ENCODE measurements around the gene IL36A.

The IL36A gene

DNA sequence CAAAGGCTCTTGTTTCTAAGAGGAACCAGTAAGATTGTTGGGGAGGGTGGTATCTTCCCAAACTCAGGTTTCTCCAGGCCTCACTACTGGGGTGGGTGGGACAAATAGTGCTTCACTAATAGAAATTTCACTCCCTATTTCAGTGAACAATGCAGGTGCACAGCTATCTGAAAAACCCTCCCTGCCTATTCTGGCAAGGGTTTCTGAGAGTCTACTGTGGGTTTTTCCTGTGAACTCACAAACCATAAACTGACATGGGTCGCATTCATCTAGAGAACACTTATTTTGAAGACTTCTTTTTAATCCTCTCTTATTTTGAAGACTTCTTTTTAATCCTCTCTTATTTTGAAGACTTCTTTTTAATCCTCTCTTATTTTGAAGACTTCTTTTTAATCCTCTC lies 4.4 kb downstream of the IL36A start:
- no peak for DNase-seq

DNA sequence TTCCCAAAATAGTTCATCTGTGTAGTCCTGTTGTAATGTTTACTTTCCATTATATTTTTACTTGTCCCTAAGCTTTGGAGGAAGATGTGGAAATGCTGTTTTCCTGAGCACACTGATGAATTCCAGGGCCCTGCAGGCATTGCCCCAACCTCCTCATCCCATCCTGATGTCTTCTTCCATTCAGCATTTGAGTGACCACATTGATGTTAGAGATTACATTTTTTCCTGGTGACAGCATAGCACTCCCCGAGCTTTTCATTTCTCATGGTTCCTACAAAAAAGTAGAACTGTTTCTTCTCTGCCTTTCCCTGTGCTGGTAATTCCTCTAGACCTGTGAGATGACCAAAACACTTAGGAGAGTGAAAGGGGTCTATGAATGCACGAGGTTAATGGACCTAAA lies 4.8 kb downstream of the IL36A start:
- DNase-seq, result no peak

DNA sequence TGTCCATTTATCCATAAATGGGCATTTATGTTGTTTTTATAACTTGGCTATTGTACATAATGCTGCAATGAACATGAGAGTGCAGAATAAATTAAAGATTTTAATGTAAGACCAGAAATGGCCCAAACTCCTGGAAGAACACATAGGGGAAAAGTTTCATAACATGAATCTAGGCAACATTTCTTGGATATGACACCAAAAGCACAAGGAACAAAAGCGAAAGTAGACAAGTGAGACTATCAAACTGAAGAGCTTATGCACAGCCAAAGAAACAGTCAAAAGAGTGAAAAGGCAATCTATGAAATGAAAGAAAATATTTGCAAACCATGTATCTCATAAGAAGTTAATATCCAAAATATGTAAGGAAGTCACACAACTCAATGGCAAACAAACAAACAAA lies 5.8 kb downstream of the IL36A start:
- no peak for DNase-seq

DNA sequence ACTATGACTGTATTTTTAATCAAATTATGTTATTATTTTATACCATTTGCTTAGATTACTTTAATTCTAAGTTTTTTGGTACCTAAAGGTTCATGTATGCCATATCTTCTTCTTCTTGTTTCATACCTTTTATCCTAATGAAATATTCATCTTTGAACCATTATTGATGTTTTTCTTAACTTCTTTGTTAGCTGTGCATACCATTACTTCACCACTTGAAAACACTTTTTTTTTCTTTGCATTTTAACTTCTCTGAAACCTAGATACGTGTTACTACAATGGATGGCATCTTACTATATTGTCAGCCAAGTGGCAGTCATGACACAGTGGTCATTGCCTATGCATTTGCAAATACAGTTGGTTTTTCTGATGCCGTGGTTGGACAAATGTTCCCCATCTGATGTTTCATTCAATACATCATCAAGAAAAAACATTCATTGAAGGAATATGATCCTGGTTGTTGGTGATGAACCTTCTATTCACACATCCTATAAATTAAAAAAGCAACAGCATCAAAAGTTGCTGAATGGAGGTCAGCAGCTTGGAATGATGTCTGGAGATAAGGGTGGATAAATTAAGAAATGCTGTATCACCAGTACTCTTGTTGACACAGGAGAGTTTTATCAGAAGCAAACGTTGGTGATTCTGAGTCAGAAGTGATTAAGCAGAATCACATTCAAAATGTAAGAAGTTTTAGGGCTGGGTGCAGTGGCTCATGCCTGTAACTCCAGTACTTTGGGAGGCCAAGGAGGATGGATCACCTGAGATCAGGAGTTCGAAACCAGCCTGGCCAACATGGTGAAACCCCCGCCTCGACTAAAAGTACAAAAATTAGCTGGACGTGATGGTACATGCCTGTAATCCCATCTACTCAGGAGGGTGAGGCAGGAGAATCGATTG lies 7.4 kb downstream of the IL36A start:
- no peak for DNase-seq

DNA sequence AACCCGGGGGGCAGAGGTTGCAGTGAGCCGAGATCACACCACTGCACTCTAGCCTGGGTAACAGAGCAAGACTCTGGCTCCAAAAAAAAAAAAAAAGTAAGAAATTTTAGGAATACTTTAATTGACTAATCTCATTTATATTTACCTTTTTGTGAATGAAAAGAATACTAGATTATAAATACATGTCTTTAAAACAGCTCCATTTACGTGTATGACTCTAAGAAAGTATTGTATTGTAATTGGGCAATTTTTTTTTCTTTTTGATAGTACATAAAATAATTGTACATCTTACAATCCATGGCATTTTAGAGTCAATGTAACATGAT lies 8.0 kb downstream of the IL36A start:
- no peak for DNase-seq

DNA sequence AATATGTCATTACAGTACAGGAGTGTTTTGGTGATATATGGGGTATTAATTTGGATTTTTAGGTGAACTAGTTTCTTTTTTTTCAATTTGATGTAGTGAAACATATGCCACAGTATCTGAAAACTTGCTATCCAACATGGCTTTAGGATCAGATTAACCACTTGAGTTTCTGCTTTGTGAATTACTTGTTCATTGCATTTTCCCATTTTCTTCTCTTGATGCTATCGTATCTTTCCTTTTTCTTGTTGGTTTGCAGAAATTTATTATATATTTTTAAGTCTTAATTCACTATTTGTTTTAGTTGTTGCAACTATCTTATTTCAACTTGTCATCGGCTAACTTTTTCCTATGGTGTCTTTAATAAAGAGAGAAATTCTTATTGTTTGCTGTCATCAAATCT lies 8.8 kb downstream of the IL36A start:
- DNase-seq, result no peak

GRCh38 chr2:113015042-113015441 lies 9.8 kb downstream of the IL36A start:
- DNase-seq, result no peak

GRCh38 chr2:113015655-113016054 lies 10.4 kb downstream of the IL36A start:
- DNase-seq, result no peak

DNA sequence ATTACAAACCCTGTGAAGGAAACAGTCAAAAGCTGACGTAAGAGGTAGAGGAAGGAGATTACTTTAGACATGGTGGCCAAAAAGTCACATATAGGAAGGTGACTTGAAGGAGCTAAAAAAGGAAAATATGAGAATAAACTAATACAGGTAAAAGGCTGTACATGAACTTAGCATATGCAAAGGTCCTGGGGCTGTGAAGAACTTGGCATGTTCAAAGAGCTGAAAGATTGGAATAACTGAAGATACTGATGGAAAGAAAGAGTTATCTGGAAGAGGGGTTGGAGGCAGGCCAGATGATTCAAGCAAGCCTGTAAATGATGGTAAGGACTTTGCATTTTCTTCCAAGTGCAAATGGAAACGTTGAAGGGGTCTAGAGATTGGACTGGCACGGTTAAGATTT lies 13.2 kb downstream of the IL36A start:
- DNase-seq, result no peak

DNA sequence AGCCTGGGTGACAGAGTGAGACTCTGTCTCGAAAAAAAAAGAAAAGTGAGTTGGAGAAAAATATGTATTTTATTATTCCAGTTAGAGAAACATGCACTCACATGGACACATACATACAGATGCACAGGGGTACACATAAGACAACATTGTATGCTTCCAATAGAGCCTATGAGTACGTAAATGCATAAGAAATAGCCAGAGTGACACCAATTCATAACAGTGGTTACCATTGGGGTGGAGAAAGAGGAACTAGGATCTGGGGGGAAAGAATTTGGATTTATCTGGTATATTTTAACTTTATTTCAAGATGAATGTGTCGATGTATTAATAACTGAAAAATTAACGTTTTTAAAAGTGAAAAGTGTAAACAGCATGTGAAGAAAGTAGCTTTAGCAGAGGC lies 16.1 kb downstream of the IL36A start:
- DNase-seq, result no peak

GRCh38 chr2:113024764-113025163 lies 19.5 kb downstream of the IL36A start:
- no peak for DNase-seq

DNA sequence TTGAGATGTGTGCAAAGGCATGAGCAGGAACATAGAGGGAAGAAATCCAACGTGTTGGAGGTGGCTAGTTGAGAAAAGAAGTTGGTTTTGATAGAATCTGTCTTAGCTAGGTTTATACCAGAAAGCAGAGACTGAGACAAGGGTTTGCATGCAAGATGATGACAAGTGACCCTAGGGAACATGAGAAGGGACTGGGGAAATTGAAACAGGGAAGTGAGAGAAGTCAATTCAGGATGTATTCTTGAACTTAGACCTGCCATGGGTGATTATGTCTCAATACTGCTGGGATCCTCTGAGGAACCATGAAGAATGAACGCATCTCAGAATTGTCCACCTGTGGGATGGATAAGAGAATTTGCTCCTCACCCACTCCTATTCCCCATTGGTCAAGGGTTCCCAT lies 20.5 kb downstream of the IL36A start:
- no peak for DNase-seq

GRCh38 chr2:113027691-113028090 lies 22.4 kb downstream of the IL36A start:
- DNase-seq, result no peak

GRCh38 chr2:113028112-113028511 lies 22.9 kb downstream of the IL36A start:
- no peak for DNase-seq

GRCh38 chr2:113032737-113033136 lies 27.5 kb downstream of the IL36A start:
- DNase-seq, result no peak

GRCh38 chr2:113034016-113034415 lies 28.8 kb downstream of the IL36A start:
- no peak for DNase-seq

DNA sequence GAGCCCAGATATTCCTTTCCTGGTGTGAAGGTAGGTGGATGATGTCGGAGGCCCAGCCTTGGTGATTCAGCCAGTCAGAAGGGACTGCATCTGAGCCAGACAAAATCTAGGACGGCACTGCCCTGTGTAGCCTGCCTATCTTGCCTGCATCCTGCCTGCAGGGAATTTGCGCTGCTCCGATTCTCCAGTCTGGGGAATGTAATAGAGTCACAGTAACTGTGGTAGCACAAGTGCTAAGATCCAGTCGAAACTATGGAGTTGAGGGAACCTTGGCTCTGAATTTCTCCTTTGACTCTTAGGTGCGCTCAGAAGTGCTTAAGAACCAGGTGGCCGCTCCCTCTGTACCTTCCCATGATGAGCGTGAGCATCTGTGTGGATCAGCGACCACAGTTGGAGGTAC lies 31.5 kb downstream of the IL36A start:
- DNase-seq, result no peak

DNA sequence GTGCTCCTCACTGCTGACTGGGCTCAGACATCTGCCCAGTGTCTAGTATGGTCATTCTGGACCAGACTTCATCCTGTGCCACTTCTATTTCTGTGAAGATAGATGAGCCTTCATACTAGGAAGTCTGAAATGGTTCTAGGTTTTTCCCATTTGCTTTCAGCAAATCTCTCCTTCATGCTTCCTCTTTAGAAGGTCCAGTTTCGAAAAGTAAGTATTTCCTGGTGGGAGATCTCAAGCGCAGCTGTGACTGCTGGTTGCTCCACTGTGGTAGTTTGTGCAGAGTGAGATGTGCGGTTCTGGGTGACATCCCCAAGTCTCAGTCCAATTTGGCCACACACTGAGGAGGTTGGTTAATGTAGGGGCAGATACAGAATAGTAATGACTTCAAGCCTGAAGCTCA lies 33.0 kb downstream of the IL36A start:
- no peak for DNase-seq

DNA sequence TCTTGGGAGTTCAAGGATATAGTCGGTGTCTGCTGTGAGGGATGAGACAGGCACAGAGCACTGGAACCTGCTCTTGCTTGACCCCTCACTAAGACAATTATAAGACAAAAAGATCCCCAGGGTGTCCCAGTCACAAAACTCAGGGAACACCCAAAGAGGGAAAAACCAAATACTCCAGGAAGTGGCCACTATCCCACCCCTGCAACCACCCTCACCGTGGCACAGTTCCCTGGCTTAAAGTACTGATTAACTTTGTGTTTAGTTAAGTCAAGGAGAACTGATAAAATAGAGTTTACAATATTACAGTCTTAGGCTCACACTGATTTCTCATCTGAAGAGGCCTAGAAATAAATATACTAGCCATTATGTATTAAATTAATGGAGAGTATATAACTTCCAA lies 33.9 kb downstream of the IL36A start:
- no peak for DNase-seq

DNA sequence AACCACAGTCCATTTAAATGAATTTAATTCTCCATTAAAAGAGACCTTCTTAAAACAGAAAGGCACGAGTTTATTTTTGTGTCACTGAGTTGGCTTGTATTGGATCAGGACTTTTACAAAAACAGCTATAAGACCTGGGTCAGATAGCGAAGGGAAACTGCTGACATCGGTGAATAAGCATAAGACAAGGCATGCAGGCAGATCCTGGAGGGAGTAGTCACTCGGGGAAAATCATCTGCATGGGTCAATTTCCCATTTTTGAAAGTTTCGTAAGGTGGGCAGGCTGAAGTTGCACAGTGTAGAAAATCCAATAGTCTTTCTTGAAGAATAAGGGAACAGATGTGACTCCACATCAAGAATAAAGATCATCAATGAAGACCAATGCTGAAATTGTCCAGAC lies 34.5 kb downstream of the IL36A start:
- no peak for DNase-seq

GRCh38 chr2:113041871-113042270 lies 36.6 kb downstream of the IL36A start:
- DNase-seq, result no peak

DNA sequence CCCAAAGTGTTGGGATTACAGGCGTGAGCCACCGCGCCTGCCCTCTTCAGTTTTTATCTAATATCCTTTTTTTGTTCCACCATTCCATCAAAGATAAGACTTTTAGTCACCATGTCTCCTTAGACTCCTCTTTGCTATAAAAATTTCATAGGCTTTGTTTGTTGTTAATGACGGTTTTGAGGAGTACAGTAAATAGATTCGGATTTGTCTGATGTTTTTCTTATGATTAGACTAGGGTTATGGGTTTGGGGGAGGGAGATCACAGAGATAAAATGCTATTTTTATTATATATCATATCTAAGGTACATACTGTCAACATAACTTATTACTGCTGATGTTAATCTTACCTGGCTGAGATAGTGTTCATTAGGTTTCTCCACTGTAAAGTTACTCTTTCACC lies 41.2 kb downstream of the IL36A start:
- DNase-seq, result no peak

DNA sequence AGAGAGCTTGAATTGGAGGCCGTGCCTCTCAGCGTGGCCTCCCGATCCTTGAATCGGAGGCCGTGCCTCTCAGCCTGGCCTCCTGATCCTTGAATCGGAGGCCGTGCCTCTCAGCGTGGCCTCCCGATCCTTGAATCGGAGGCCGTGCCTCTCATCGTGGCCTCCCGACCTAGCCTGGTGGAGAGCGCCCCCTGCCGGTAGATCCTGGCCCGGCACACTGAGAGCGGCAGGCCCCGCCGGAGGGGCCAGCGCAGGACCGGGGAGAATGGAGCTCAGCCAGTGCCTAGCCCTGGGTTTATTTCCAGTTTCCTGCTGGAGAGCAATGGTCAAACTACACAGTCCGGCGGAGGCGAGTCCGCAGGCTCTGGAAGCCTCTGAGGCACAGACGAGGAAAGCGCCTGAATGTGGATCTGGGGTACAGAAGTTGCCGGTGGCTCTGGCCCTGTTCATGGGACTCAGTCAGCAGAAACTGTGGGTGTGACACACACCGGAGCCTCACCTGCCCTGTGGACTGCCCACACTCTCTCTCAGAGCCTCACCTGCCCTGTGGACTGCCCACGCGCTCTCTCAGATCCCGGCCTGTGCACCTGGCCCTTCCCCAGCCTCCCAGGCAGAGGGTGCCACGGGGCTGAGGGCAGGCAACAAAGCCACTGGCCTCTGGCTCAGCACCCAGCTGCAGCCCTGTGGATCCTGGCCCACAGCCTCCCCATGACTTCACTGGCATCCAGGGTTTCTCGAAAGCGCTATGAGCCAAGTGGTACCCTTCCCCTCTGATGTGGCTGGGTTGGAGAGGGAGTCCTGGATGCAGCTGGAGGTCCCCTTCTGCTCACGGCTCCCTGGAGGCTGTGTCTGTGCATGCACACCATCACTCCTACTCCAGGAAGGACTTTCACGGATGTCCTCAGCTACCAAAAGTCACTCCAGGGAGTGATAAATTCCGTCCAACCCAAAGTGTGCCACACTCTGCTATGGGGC lies 45.9 kb downstream of the IL36A start:
- DNase-seq, result no peak

DNA sequence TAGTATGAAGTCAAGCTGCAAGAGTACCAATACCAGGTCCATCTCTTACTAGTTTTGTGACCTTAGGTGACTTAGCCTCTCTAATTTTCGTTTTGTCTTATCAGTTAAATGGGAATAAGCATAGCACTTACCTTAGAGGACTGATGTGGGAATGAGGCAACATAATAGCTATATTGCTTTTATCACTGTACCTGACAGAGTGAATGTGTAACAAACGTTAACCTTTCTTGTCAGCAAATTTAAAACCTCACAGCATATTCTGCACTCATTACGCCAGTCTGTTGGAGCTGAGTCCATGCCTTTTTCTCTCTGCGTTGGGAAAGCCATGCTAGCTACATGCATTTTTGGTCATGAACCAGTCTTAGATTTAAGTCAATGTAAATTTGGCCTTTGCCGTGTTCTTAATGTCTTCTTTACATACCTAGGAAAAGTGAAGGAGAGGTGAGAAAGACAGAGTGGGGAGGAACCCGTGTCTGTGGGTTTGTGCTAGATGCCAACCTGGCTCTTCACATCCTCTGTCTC lies 47.2 kb downstream of the IL36A start, which contains the start of gene IL36B:
Gene IL36B (minus strand): TSS at position 472 of the 522 bp plus-strand sequence.
- no peak for DNase-seq

Data from NCI-H1048 (cell line).